ENCODE data around the gene CFAP54.

Gene CFAP54

DNA sequence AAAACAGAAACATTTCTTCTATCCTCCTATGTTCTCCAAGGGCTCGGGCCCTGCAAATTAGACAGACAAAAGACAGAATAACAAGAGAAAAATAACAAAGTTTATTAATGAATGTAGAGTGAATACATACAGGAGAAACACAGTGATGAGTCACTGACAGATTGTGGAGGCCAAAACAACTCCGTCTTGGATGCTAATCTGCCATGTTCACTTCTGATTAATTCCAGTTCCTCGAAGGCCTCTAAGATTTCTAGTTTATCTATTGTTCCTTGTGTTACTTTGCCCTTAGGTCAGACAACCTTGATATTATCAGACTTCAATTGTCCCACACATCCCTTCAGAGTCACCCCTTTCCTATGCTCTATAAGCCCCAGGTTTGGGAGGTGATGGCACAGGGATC, 390.8 kb downstream of the CFAP54 start:
- DNase-seq (ENCODE audit: low read depth in 2 of 2, low spot score in 1 of 2), result no peak

- no peak for DNase-seq (ENCODE audit: low read depth in 2 of 2, low spot score in 1 of 2)
These were observed 392.2 kb downstream of the CFAP54 start for GRCh38 chr12:96881608-96882007.

- DNase-seq (ENCODE audit: low read depth in 2 of 2, low spot score in 1 of 2), result no peak
These were observed 393.5 kb downstream of the CFAP54 start for GRCh38 chr12:96882862-96883261.

GRCh38 chr12:96883571-96883970, 394.2 kb downstream of the CFAP54 start:
- DNase-seq (ENCODE audit: low read depth in 2 of 2, low spot score in 1 of 2), result no peak

- DNase-seq (ENCODE audit: low read depth in 2 of 2, low spot score in 1 of 2), result no peak
These were observed 397.8 kb downstream of the CFAP54 start for GRCh38 chr12:96886998-96887677.

- no peak for DNase-seq (ENCODE audit: low read depth in 2 of 2, low spot score in 1 of 2)
These were observed 400.0 kb downstream of the CFAP54 start for GRCh38 chr12:96889273-96889933.

DNA sequence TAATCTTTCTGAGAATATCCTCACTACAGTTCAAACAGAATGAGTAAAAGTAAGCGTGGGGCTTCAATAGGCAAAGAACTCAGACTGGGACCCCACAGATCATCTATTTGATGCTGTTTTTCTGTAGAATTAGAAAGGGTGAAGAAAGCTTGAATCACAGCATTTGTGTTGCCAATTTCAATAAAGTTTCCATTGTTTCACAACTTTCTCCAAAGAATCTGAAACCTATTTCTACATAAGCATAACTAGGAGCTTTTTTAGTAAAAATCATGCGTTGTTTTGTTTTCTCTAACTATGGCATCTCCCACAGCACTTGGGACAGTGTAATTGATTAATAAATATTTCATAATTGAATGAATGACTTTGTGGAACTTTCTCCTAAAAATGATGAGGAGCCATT, 401.0 kb downstream of the CFAP54 start:
- no peak for DNase-seq (ENCODE audit: low read depth in 2 of 2, low spot score in 1 of 2)

GRCh38 chr12:96892104-96892503, 402.7 kb downstream of the CFAP54 start:
- DNase-seq (ENCODE audit: low read depth in 2 of 2, low spot score in 1 of 2), result no peak

- DNase-seq (ENCODE audit: low read depth in 2 of 2, low spot score in 1 of 2), result no peak
These were observed 408.0 kb downstream of the CFAP54 start for GRCh38 chr12:96897421-96897820.

DNA sequence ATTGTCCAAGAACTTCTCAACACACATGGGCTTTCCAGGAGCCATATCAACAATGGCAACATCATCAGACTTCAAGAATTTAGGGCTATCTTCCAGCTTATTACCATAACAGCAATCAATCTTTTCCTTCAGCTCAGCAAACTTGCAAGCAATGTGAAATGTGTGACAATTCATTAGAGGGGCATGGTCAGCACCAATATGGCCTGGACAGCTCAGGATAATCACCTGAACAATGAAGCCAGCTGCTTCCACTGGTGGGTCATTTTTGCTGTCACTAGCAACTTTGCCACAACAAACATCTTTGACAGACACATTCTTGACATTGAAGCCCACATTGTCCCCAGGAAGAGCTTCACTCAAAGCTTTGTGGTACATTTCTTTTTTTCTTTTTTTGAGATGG, 411.8 kb downstream of the CFAP54 start:
- DNase-seq (ENCODE audit: low read depth in 2 of 2, low spot score in 1 of 2), result no peak

- DNase-seq (ENCODE audit: low read depth in 2 of 2, low spot score in 1 of 2), result no peak
These were observed 412.7 kb downstream of the CFAP54 start for GRCh38 chr12:96902076-96902475.

DNA sequence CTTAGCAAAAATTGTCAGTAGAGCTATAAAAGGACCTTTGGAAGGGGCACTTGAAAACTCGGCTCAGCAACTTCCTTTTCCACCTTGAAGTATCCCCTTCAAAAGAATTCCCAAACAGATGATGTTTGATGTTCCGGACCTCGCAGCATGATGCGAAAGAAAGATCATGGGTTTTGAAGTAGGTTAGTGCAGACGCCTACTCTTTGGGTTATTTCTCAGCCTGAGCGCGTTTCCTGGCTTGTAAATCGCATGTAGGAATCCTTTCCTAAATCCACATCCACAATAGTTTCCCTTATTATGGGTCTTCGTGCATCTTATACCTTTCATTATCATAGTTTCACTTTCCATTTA, 417.1 kb downstream of the CFAP54 start:
- DNase-seq (ENCODE audit: low read depth in 2 of 2, low spot score in 1 of 2), result no peak

DNA sequence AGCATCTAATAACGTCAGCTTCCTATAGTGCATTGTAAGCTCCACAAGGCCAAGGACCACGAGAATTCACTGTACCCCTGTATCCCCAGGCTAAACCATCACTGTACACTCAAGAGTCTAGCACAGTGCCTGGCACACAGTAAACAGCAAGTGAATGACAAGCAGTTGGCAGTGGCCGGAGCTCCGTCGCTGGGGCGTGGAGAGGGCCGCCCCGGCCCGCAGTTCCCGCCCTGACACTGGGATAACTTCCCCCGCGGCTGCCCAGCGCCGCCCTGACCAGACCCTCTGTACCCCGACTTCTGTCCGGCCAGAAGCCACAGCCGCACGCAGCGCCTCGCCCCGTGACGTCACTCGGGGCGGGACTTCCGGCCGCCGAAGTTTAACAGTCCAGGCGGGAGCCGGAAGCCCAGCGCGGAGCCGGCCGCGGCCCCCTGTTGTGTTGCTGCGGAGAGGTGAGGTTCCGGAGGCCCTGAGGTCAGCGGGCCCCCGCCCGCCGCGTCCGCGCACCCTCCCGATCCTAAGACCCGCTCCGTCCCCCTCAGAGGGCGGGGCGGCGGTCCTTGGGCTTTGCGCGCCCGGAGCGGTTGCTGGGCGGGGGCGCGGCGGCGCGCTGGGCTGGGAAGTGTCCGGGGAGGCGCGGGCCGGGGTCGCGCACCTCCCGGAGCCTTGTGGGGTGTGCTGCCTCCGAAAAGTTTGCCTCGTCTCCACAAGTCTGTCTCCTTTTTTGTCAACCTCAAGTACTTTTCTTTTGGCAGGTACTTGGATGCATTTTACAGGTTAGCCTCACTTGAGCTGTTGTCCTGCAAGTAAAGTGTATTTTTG, 417.7 kb downstream of the CFAP54 start, which contains the start of gene NEDD1:
Gene NEDD1, plus strand, starts transcription at position 409 of the 822 bp plus-strand sequence. CDS start 2,503 bp downstream, outside the sequence.
- peak; percentile 65 for DNase-seq (ENCODE audit: low read depth in 2 of 2, low spot score in 1 of 2)

DNA sequence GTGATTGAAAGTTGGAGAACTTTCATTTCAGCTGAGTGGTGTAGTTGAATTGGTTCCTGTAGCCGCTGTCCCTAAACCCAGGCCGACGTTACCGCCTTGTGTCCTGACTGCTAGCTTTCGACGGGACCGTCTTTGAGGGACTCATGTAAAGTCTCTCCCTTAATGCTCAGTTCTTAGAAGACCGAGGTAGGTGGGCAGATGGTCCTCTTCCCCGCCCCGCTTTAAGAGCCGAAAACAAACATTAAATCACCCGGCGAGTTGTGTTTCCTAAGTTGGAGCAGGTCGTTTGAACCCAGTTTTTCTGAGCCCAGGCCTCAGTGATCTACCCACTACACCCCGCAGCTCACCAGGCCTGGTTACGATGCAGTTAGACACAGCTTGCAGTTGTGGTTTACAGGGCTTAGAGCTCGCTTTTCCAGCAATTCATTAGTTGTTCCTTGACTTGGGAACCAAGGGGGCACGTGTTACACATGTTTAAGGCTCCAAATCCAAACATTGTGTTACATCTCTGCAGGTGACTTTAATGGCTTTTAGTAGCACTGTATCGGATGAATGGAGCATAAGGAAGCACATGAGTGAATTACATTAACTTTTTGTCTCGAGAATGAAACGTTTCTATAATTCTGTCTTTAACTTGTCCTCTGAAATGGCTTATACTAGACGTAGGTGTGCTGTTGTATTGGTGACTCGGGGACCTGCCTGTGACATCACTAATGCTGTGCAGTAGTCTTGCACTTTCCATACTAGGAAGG, 418.5 kb downstream of the CFAP54 start:
- DNase-seq (ENCODE audit: low read depth in 2 of 2, low spot score in 1 of 2), result no peak

DNA sequence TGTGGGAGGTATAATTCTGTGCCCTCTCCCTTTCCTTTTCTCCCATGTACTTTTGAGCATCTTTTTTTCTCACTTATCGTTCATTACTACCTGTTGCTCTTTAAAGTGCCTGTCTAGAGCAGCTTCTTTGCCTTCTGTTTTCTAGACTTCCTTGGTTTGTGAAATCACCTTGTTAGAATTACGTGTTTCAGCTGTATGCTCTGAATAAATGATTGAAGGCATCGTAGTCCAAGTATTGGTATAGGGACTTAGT, 419.0 kb downstream of the CFAP54 start:
- no peak for DNase-seq (ENCODE audit: low read depth in 2 of 2, low spot score in 1 of 2)

GRCh38 chr12:96912261-96912660, 422.9 kb downstream of the CFAP54 start:
- DNase-seq (ENCODE audit: low read depth in 2 of 2, low spot score in 1 of 2), result no peak

GRCh38 chr12:96912943-96913342, 423.6 kb downstream of the CFAP54 start:
- DNase-seq (ENCODE audit: low read depth in 2 of 2, low spot score in 1 of 2), result no peak

GRCh38 chr12:96919510-96920210, 430.3 kb downstream of the CFAP54 start:
- DNase-seq (ENCODE audit: low read depth in 2 of 2, low spot score in 1 of 2), result no peak

Measured in stimulated activated CD8-positive, alpha-beta memory T cell treated with anti-CD3 and anti-CD28 coated beads, Interleukin-4, amount 100 ng/mL, for 1 hour (primary cell).